Psoas muscle (tissue), 8 donors: ENCODE results near the gene SPINT4. TPM values are rescaled to one million over a fixed set of nuclear protein-coding genes. Genes with fewer than 3 reads are reported as not detected.

ENCODE experiments used
- ATAC-seq, 4 donors: fragments of 200-7000 bp; cut with Tn5 transposase; one replicate each; pipeline ENCODE4 v1.9.1; 2020; ENCODE audit warnings: moderate library complexity in 3 of 4, mild to moderate bottlenecking in 2 of 4
- DNase-seq, 2 donors: peaks; one replicate each; pipeline ENCODE4 v3.0.0-alpha.2; 2020
- H3K27ac ChIP-seq: fragments of 200-600 bp; one replicate; pipeline ENCODE4 v1.8.0; 2022
- H3K27me3 ChIP-seq, 3 donors: fragments of 200-600 bp in 1 of 3; one replicate each; pipeline versions ENCODE4 v1.6.1 to v1.8.0; 2013 to 2022; ENCODE audit warnings: low read length in 2 of 3, mild to moderate bottlenecking in 2 of 3, moderate library complexity in 1 of 3; ENCODE audit not compliant: insufficient read depth in 3 of 3
- H3K36me3 ChIP-seq, 2 donors: fragments of 200-600 bp in 1 of 2; one replicate each; pipeline versions ENCODE4 v1.6.1 to v1.8.0; 2013 to 2022; ENCODE audit warnings: low read depth in 1 of 2, mild to moderate bottlenecking in 1 of 2, moderate library complexity in 1 of 2; ENCODE audit not compliant: insufficient read depth in 1 of 2
- H3K4me1 ChIP-seq: fragments of 200-600 bp; one replicate; pipeline ENCODE4 v1.8.0; 2022
- H3K4me3 ChIP-seq: fragments of 200-600 bp; one replicate; pipeline ENCODE4 v1.8.0; 2022; ENCODE audit warnings: mild to moderate bottlenecking
- H3K9me3 ChIP-seq: fragments of 200-600 bp; one replicate; pipeline ENCODE4 v1.8.0; 2022
- WGBS, 3 donors: extraction: QIAGEN DNeasy Blood & Tissue Kit; methylation state at CpG; one replicate each; pipeline versions ENCODE4 v1.1.6 to v1.1.7; 2013; 5-methylcytosine and 5-hydroxymethylcytosine counted together
- intact Hi-C, 2 donors: fragments of 100-400 bp; cut with DNase I; formaldehyde crosslinking; loops; one replicate each; pipeline versions ENCODE4 v1.11.0 to v1.14.2; 2022
- polyA plus RNA-seq, 3 donors: library from polyadenylated mRNA; stranded (reverse); fragments of 200-250 nt; gene quantifications; one replicate each; pipeline ENCODE4 v1.2.3, GENCODE V29; 2013
- total RNA-seq, 4 donors: library from RNA; stranded (reverse); fragmentation: NEBNext Ultra II Directional in 2 of 4; extraction: Animal tissue kit (Norgen Biotek cat#: 25700) in 2 of 4; gene quantifications; one replicate each; pipeline versions ENCODE4 v1.2.1 to v1.2.4, GENCODE V29; 2021 to 2023
- TF ChIP-seq, protein P1 (sequence below): fragments of 200-600 bp; IDR thresholded peaks from one replicate; pipeline ENCODE4 v1.8.0; 2022; ENCODE audit warnings: antibody characterized with exemption
- donor health status: healthy with polysubstance abuse.
- donor health status: DM: no; HTN: no; CAD: no; lungs with moderate emphysema.
- donor health status: Bipolar disorder and iron deficiency.
- donor health status: healthy.
- donor health status: DM: yes; HTN: yes; CAD: no.
- donor health status: DM: no; HTN: no; CAD: no.
- donor health status: DM: no; HTN: no; CAD: no.
- donor health status: DM: yes; HTN: yes; CAD: no.

Gene SPINT4
- total and polyA plus RNA-seq, 7 donors = not detected

DNA sequence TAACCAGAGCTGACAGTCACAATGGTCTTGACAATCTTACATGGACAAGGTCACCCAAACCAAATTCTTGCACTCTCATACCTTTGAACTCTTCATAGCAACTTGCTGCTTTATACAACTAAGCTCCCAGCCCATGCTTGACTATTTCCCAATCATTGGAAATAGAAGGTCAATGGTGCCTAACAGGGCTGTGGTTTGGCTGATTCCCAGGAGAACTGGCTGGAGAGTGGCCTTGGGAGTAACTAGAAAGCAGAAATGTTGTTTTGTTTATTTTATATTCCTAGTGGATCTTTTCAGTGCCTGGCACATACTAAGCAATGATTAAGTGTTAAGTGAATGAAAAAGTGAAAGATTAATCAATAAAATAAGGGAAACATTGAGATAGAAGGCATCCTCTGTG, 3.0 kb downstream of the SPINT4 start:
- ATAC-seq (no peak), DNase-seq (no peak)
- H3K4me1 ChIP-seq = no peaks in the 10 kb centered on the region
- no peaks in the 10 kb centered on the region for H3K36me3 ChIP-seq
- no peaks in the 10 kb centered on the region for H3K27me3 ChIP-seq
- no peak overlapping the region for H3K4me3 ChIP-seq
- intact Hi-C loops = no loop called here
- H3K27ac ChIP-seq = no peak overlapping the region
- TF ChIP-seq, protein P1, sequence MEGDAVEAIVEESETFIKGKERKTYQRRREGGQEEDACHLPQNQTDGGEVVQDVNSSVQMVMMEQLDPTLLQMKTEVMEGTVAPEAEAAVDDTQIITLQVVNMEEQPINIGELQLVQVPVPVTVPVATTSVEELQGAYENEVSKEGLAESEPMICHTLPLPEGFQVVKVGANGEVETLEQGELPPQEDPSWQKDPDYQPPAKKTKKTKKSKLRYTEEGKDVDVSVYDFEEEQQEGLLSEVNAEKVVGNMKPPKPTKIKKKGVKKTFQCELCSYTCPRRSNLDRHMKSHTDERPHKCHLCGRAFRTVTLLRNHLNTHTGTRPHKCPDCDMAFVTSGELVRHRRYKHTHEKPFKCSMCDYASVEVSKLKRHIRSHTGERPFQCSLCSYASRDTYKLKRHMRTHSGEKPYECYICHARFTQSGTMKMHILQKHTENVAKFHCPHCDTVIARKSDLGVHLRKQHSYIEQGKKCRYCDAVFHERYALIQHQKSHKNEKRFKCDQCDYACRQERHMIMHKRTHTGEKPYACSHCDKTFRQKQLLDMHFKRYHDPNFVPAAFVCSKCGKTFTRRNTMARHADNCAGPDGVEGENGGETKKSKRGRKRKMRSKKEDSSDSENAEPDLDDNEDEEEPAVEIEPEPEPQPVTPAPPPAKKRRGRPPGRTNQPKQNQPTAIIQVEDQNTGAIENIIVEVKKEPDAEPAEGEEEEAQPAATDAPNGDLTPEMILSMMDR = no peak
- H3K9me3 ChIP-seq = no peaks in the 10 kb centered on the region

DNA sequence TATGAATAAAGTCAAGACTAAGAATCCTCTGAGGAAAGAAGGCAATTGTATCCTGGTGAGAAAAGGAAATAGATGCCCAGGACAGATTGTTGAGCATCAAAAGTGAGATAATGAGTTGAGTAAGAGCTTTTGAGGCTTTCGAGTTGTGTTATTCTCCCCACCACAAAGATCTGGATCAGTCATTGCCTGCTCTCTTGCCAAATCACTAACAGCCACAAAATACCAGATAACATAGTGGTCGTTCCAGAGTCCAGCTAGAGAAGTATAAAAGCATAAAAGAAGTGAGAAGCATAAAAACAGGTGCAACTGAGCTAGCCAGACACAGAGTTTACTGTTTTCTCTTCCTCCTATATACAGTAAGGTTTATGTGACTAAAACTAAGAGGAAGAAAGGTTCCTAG, 4.9 kb downstream of the SPINT4 start:
- no peaks in the 10 kb centered on the region for H3K36me3 ChIP-seq
- H3K27me3 ChIP-seq = no peaks in the 10 kb centered on the region
- H3K4me3 ChIP-seq = no peak overlapping the region
- no peaks in the 10 kb centered on the region for H3K4me1 ChIP-seq
- WGBS, 3 donors = 15 to 35% (median 23%) methylated on average over 2 of the region's 2 CpGs
- intact Hi-C loops = no loop called here
- TF ChIP-seq, protein P1 = no peak
- no peak overlapping the region for H3K27ac ChIP-seq
- H3K9me3 ChIP-seq = peaks cover 3% of the 10 kb centered on the region
- no peak for ATAC-seq
- no peak for DNase-seq

DNA sequence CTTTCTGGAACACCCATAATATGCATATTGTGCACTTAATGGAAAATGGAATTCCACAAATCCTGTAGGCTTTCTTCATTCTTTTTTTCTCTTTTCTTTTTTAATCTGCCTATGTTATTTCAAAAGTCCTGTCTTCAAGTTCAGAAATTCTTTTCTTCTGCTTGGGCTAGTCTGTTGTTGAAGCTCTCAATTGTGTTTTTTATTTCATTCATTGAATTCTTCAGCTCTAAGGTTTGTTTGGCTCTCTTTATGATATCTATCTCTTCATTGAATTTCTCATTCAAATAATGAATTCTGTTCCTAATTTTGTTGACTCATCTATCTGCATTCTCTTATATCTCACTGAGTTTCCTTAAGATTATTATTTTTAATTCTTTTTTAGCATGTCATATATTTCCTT, 10.1 kb downstream of the SPINT4 start:
- H3K27ac ChIP-seq = no peak overlapping the region
- peaks cover 7% of the 10 kb centered on the region for H3K9me3 ChIP-seq
- no peaks in the 10 kb centered on the region for H3K4me1 ChIP-seq
- no peaks in the 10 kb centered on the region for H3K36me3 ChIP-seq
- ATAC-seq (no peak), DNase-seq (no peak)
- peaks cover 0 to 6% (median 0%) of the 10 kb centered on the region in 3 donors for H3K27me3 ChIP-seq
- intact Hi-C loops = no loop called here
- no peak overlapping the region for H3K4me3 ChIP-seq
- TF ChIP-seq, protein P1 = no peak

DNA sequence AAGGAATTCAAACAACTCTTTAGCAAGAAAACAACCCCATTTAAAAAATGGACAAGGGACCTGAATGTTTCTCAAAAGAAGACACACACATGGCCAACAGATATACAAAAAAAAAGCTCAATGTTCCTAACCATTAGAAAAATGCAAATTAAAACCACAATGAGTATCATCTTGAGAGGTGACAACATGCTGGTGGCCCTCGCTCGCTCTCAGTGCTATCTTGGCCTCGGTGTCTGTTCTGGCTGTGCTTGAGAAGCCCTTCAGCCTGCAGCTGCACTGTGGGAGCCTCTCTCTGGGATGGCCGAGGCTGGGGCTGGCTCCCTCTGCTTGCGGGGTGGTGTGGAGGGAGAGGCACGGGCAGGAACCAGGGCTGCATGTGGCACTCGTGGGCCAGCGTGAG, 13.4 kb downstream of the SPINT4 start:
- no peak for DNase-seq
- Histone ChIP-seq H3K27me3 (peaks cover 0 to 6% (median 0%) of the 10 kb centered on the region in 3 donors), H3K4me3 (no peak overlapping the region), H3K9me3 (peaks cover 7% of the 10 kb centered on the region), H3K4me1 (no peaks in the 10 kb centered on the region), H3K27ac (no peak overlapping the region), H3K36me3 (no peaks in the 10 kb centered on the region)
- ATAC-seq = no peak
- 79 to 91% (median 83%) methylated on average over 8 of the region's 8 CpGs for WGBS, 3 donors
- TF ChIP-seq, protein P1 = no peak
- intact Hi-C loops = no loop called here

DNA sequence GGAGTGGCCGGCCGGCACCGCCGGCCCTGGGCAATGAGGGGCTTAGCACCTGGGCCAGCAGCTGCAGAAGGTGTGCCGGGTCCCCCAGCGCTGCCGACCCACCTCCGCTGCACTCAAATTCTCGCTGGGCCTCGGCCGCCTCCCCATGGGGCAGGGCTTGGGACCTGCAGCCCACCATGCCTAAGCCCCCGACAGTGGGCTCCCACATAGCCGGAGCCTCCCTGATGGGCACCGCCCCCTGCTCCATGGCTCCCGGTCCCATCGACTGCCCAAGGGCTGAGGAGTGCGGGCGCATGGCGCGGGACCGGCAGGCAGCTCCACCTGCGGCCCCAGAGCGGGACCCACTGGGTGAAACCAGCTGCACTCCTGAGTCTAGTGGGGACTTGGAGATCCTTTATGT, 13.8 kb downstream of the SPINT4 start:
- intact Hi-C loops = no loop called here
- H3K9me3 ChIP-seq = peaks cover 7% of the 10 kb centered on the region
- no peaks in the 10 kb centered on the region for H3K4me1 ChIP-seq
- ATAC-seq (no peak), DNase-seq (no peak)
- 89 to 95% (median 93%) methylated on average over 16 to 23 of the region's 23 CpGs for WGBS, 3 donors
- H3K4me3 ChIP-seq = no peak overlapping the region
- no peak overlapping the region for H3K27ac ChIP-seq
- H3K36me3 ChIP-seq = no peaks in the 10 kb centered on the region
- peaks cover 0 to 6% (median 0%) of the 10 kb centered on the region in 3 donors for H3K27me3 ChIP-seq
- TF ChIP-seq, protein P1 = no peak
